HL-60/S4 (cell line): ENCODE results near the gene AHR.
"Not testable (repeated sequence)": the region's sequence is repeated elsewhere in the genome, so short reads cannot be mapped to it uniquely, and the experiment has no call there.

ENCODE experiments used
- in situ Hi-C: fragments of 300-500 bp; cut with MboI; formaldehyde crosslinking; loops from 2 replicates; pipeline ENCODE4 v1.14.3; 2022; ENCODE audit warnings: low sequenced_read_pairs

The AHR gene

DNA sequence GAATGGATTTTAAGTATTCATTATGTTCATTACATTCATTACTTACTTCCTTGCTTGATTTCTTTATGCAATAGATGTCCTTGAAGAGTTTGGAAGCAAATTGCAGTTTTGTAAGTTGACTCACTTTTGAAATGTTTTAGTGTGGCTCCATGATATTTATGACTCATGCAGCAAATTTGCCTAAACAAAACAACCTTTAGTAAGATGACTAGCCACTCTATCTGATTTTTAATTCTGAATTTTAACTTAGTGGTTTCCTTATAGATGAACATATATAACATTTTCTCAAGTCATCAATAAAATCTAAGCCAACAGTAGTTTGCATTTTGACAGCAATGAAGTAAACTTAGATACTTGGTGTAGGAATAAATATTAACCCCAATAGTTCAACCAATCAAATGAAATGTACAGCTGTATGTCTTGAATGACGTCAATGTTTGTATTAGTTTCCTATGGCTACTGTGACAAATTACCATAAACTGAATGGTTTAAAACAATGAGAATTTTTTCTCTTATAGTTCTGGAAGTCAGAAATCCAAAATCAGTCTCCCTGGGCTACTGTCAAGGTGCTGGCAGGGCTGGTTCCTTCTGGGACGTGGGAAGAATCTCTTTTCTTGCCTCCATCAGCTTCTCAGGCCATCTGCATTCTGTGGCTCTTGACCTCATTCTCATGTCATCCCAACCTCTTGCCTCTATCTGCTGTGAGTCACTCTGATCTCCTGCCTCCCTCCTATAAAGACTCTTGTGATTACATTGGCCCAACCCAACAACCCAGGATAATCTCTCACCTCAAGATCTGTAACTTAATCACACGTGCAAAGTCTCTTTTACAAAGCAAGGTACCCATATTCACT lies 73.4 kb downstream of the AHR start:
- in situ Hi-C loops: no loop called here

- in situ Hi-C loops: no loop called here
Observed at GRCh38 chr7:17374157-17374556, 75.7 kb downstream of the AHR start.

DNA sequence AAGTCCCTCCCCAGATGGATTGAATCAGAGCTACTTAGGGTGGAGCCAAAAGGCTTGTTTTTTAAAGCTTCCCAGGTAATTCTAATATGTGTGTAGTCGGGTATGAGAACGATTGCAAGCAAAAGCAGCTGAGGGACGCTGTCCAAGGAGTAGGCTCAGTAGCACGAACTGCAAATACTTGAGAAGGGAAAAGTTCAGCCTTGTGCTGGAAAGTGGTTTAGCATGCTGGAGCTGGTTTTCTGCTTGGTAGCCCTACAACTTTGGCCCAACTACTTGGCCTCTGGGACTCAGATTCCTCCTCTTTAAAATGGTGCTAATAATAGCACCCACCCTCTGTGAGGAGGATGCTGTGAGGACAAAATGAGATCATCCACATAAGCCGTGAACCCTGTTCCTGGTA lies 76.2 kb downstream of the AHR start:
- in situ Hi-C loops: no loop called here

DNA sequence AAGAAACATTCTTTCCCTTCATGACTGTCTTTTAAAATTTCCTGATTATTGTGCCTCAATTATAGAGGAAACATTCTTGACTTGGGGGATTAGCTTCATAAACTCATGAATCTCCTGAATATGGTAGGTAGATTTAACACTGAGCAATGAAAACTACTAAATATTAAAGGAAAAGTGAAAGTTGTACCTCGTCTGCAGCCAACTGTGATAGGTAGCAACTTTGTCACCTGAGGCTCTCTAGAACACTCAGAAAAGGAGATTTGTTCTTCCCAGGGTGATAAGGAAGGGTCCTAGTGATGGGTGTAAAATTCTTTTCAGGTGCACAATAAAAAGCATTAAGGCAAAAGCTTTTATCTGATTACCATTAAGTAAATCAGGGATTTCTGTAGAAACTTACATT lies 78.1 kb downstream of the AHR start:
- in situ Hi-C loops: no loop called here

- in situ Hi-C loops: no loop called here
Observed at GRCh38 chr7:17380736-17381662, 82.5 kb downstream of the AHR start.

- in situ Hi-C loops: not testable (repeated sequence)
Observed at GRCh38 chr7:17382408-17383354, 84.2 kb downstream of the AHR start.

- in situ Hi-C loops: no loop called here
Observed at GRCh38 chr7:17384400-17384799, 85.9 kb downstream of the AHR start.

GRCh38 chr7:17385612-17386011 lies 87.2 kb downstream of the AHR start:
- in situ Hi-C loops: no loop called here

- in situ Hi-C loops: no loop called here
Observed at GRCh38 chr7:17390392-17390791, 91.9 kb downstream of the AHR start.

- in situ Hi-C loops: no loop called here
Observed at GRCh38 chr7:17391366-17391765, 92.9 kb downstream of the AHR start.

GRCh38 chr7:17392846-17393245 lies 94.4 kb downstream of the AHR start:
- in situ Hi-C loops: no loop called here

- in situ Hi-C loops: not testable (repeated sequence)
Observed at GRCh38 chr7:17394563-17394962, 96.1 kb downstream of the AHR start.
